Activated T-cell treated with anti-CD3 and anti-CD28 coated beads for 1 hour (primary cell): ENCODE results near the gene SUCLG2.

Experiments
- DNase-seq: peaks from one replicate; pipeline ENCODE4 v3.0.0-alpha.2; 2020; ENCODE audit warnings: low read depth

SUCLG2 gene

GRCh38 chr3:67654099-67654843 lies at the start of gene SUCLG2:
SUCLG2 (minus strand) TSS chr3:67654612; CDS start chr3:67654586, 26 bp downstream.
- DNase-seq = peak; percentile 70

- DNase-seq = no peak
These were observed 46.2 kb upstream of the SUCLG2 start for GRCh38 chr3:67700596-67700995.

- no peak for DNase-seq
These were observed 45.5 kb upstream of the SUCLG2 start for GRCh38 chr3:67699882-67700281.

- DNase-seq = no peak
These were observed 38.2 kb upstream of the SUCLG2 start for GRCh38 chr3:67692621-67693020.

GRCh38 chr3:67691926-67692325 lies 37.5 kb upstream of the SUCLG2 start:
- no peak for DNase-seq

GRCh38 chr3:67691207-67691606 lies 36.8 kb upstream of the SUCLG2 start:
- DNase-seq = no peak

GRCh38 chr3:67689806-67690205 lies 35.4 kb upstream of the SUCLG2 start:
- no peak for DNase-seq

- no peak for DNase-seq
These were observed 33.8 kb upstream of the SUCLG2 start for GRCh38 chr3:67688231-67688630.

GRCh38 chr3:67686069-67686468 lies 31.7 kb upstream of the SUCLG2 start:
- no peak for DNase-seq

GRCh38 chr3:67685499-67685898 lies 31.1 kb upstream of the SUCLG2 start:
- no peak for DNase-seq

GRCh38 chr3:67684211-67684610 lies 29.8 kb upstream of the SUCLG2 start:
- no peak for DNase-seq

- no peak for DNase-seq
These were observed 29.1 kb upstream of the SUCLG2 start for GRCh38 chr3:67683522-67683921.

- no peak for DNase-seq
These were observed 24.3 kb upstream of the SUCLG2 start for GRCh38 chr3:67678665-67679064.

- DNase-seq = no peak
These were observed 19.6 kb upstream of the SUCLG2 start for GRCh38 chr3:67674055-67674454.

GRCh38 chr3:67662733-67663132 lies 8.3 kb upstream of the SUCLG2 start:
- DNase-seq = no peak

GRCh38 chr3:67661089-67661488 lies 6.7 kb upstream of the SUCLG2 start:
- DNase-seq = no peak

- DNase-seq = no peak
These were observed 2.8 kb upstream of the SUCLG2 start for GRCh38 chr3:67657192-67657591.

GRCh38 chr3:67656614-67657013 lies 2.2 kb upstream of the SUCLG2 start:
- no peak for DNase-seq

GRCh38 chr3:67655364-67656121 lies 1.1 kb upstream of the SUCLG2 start:
- DNase-seq = peak; percentile 44

- no peak for DNase-seq
These were observed 399 bp upstream of the SUCLG2 start for GRCh38 chr3:67654844-67655177.

GRCh38 chr3:67653425-67654098 lies 850 bp downstream of the SUCLG2 start:
- DNase-seq = no peak

GRCh38 chr3:67650084-67650483 lies 4.3 kb downstream of the SUCLG2 start:
- DNase-seq = no peak

- DNase-seq = no peak
These were observed 4.7 kb downstream of the SUCLG2 start for GRCh38 chr3:67649681-67650080.
